MM.1S (cell line): ENCODE data around the gene PCNX1.
"Not testable (repeated sequence)": the region's sequence is repeated elsewhere in the genome, so short reads cannot be mapped to it uniquely, and the experiment has no call there.

ENCODE experiments used
- CTCF ChIP-seq: fragments of 300-600 bp; sonication (generic); IDR thresholded peaks from 2 replicates; pipeline ENCODE4 v1.5.1; 2016; ENCODE audit warnings: antibody characterized with exemption, low read length, mixed read lengths
- EZH2 ChIP-seq: fragments of 300-600 bp; sonication (generic); optimal IDR thresholded peaks from 2 replicates; pipeline ENCODE3; 2017; ENCODE audit warnings: low read depth, mild to moderate bottlenecking, antibody characterized with exemption, low read length, mixed read lengths

- not testable (repeated sequence) for TF ChIP-seq CTCF, EZH2
These were observed 240.1 kb downstream of the PCNX1 start for GRCh38 chr14:71147335-71147734.
